ENCODE measurements around the gene CLDN14.
A peak's percentile ranks its signal among the peaks of the same experiment; 100 is the strongest.

CLDN14 gene

DNA sequence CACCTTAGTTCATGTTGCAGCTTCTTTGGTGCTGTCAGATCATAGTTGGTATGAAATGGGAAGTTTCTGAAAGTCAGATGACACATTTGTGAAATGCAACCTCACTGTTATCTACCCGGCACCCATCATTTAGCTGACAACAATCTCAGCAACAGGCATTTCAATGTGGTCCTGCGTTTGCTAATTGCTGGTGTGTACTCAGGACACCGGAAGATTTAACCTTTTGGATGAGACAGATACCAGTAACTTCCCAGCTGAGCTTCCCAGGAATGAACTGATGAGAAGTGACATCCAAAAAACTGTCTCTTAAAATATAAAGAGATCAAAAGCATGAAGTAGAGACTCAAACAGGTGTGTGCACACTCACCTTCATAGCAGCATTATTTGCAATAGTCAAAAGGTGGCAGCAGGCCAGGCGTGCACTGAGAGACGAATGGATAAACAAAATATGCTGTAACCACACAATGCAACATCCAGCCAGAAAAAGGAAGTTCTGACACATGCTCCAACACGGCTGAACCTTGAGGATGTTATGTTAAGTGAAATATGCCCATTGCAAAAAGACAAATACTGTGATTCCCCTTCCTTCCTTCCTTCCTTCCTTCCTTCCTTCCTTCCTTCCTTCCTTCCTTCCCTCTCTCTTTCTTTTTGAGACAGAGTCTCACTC is 7.9 kb upstream of the CLDN14 start:
- TF ChIP-seq POU2F2 (IDR thresholded peaks at IDR 0.05; ENCODE audit: low read depth, low read length), result no peak
- no peak for TF ChIP-seq POLR2A (IDR thresholded peaks at IDR 0.05; ENCODE audit: low read depth, low read length)
- TF ChIP-seq SPI1 (IDR thresholded peaks at IDR 0.05; ENCODE audit: low read depth, low read length), result no peak
- no peak for TF ChIP-seq POLR2AphosphoS5 (IDR thresholded peaks at IDR 0.05; ENCODE audit: low read depth, low read length)
- TF ChIP-seq PAX5 (IDR thresholded peaks at IDR 0.05; ENCODE audit: insufficient read depth, low read length, severe bottlenecking), result no peak
- TF ChIP-seq TAF1 (IDR thresholded peaks at IDR 0.05; ENCODE audit: low read depth, low read length), result no peak
- FAIRE-seq, result no peak

DNA sequence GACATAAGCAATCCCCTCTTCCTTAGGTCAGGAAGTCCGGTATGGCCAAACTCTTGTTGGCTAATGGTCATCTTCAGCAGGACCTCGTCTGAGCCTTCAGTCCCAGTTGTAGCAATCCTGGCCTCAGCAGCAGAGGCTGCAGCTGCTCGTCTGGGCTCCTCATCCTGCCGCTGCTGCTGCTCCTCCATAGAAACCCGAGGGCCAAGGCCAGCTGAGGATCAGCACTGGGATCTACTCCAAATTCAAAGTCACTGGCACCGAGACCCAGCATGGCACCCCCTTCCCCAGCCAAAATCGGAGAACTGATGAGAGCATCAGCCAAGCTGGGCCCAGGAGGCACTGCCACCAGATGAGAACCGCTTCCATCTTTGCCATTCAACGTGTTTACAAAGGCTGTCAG is 6.3 kb upstream of the CLDN14 start:
- TF ChIP-seq TAF1 (IDR thresholded peaks at IDR 0.05; ENCODE audit: low read depth, low read length) (no peak), POU2F2 (IDR thresholded peaks at IDR 0.05; ENCODE audit: low read depth, low read length) (no peak), PAX5 (IDR thresholded peaks at IDR 0.05; ENCODE audit: insufficient read depth, low read length, severe bottlenecking) (no peak), POLR2A (IDR thresholded peaks at IDR 0.05; ENCODE audit: low read depth, low read length) (no peak), POLR2AphosphoS5 (IDR thresholded peaks at IDR 0.05; ENCODE audit: low read depth, low read length) (no peak), SPI1 (IDR thresholded peaks at IDR 0.05; ENCODE audit: low read depth, low read length) (no peak)
- DNase-seq (ENCODE audit: insufficient read length, low spot score) (no peak), FAIRE-seq (no peak)

More for the DNA sequence above, 7.9 kb upstream of the CLDN14 start:
- no peak for DNase-seq (ENCODE audit: insufficient read length, low spot score)

DNA sequence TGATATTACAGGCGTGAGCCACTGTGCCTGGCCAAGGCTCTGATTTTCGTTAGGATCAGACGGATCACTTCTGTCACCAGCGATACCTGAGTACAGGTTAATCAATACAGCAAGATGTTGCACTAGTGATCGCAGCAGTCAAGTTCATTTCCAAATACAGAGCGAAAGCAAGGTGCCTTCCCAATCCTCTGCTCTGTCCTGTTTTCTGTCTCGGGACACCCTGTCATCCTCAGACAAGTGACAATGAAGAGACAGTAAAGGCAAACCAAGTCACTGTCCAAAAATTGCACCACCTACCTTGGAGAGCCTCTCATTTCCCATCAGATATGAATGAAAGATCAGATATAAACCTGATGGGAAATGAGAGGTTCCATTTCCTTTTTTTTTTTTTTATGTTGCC is 5.6 kb upstream of the CLDN14 start:
- no peak for TF ChIP-seq PAX5 (IDR thresholded peaks at IDR 0.05; ENCODE audit: insufficient read depth, low read length, severe bottlenecking)
- no peak for TF ChIP-seq SPI1 (IDR thresholded peaks at IDR 0.05; ENCODE audit: low read depth, low read length)
- no peak for TF ChIP-seq POLR2AphosphoS5 (IDR thresholded peaks at IDR 0.05; ENCODE audit: low read depth, low read length)
- no peak for TF ChIP-seq POU2F2 (IDR thresholded peaks at IDR 0.05; ENCODE audit: low read depth, low read length)
- TF ChIP-seq TAF1 (IDR thresholded peaks at IDR 0.05; ENCODE audit: low read depth, low read length), result no peak
- TF ChIP-seq POLR2A (IDR thresholded peaks at IDR 0.05; ENCODE audit: low read depth, low read length), result no peak
- FAIRE-seq, result no peak
- DNase-seq (ENCODE audit: insufficient read length, low spot score), result no peak

- TF ChIP-seq TAF1 (IDR thresholded peaks at IDR 0.05; ENCODE audit: low read depth, low read length), result no peak
- no peak for TF ChIP-seq SPI1 (IDR thresholded peaks at IDR 0.05; ENCODE audit: low read depth, low read length)
- no peak for TF ChIP-seq POLR2AphosphoS5 (IDR thresholded peaks at IDR 0.05; ENCODE audit: low read depth, low read length)
- no peak for TF ChIP-seq POLR2A (IDR thresholded peaks at IDR 0.05; ENCODE audit: low read depth, low read length)
- no peak for TF ChIP-seq PAX5 (IDR thresholded peaks at IDR 0.05; ENCODE audit: insufficient read depth, low read length, severe bottlenecking)
- no peak for TF ChIP-seq POU2F2 (IDR thresholded peaks at IDR 0.05; ENCODE audit: low read depth, low read length)
- FAIRE-seq, result no peak
These were observed 3.2 kb upstream of the CLDN14 start for GRCh38 chr21:36483095-36483494.

DNA sequence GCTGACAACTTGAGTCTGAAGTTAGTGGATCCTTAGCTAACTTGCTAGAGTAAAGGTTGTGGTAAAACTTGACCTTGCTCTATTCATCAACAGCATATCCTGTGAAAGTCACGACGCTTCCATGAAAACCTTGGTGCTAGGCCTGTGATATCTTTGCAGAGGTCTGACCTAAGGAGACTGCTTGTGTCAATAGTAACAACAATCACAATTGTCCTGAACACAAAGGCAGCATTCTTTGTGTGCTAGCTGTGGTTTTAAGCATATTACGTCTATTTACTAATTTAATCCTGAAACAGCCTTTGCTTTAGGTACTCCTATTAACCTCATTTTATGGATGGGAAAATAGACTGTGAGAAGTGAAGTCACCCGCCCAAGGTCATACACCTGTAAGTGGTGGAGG is 2.8 kb upstream of the CLDN14 start:
- FAIRE-seq (no peak), DNase-seq (ENCODE audit: insufficient read length, low spot score) (no peak)
- TF ChIP-seq POLR2A (IDR thresholded peaks at IDR 0.05; ENCODE audit: low read depth, low read length) (no peak), SPI1 (IDR thresholded peaks at IDR 0.05; ENCODE audit: low read depth, low read length) (no peak), PAX5 (IDR thresholded peaks at IDR 0.05; ENCODE audit: insufficient read depth, low read length, severe bottlenecking) (no peak), TAF1 (IDR thresholded peaks at IDR 0.05; ENCODE audit: low read depth, low read length) (no peak), POLR2AphosphoS5 (IDR thresholded peaks at IDR 0.05; ENCODE audit: low read depth, low read length) (no peak), POU2F2 (IDR thresholded peaks at IDR 0.05; ENCODE audit: low read depth, low read length) (no peak)

More at GRCh38 chr21:36483095-36483494, 3.2 kb upstream of the CLDN14 start:
- DNase-seq (ENCODE audit: insufficient read length, low spot score), result no peak

GRCh38 chr21:36482181-36482580 is 2.3 kb upstream of the CLDN14 start:
- TF ChIP-seq PAX5 (IDR thresholded peaks at IDR 0.05; ENCODE audit: insufficient read depth, low read length, severe bottlenecking) (no peak), TAF1 (IDR thresholded peaks at IDR 0.05; ENCODE audit: low read depth, low read length) (no peak), SPI1 (IDR thresholded peaks at IDR 0.05; ENCODE audit: low read depth, low read length) (no peak), POLR2AphosphoS5 (IDR thresholded peaks at IDR 0.05; ENCODE audit: low read depth, low read length) (no peak), POLR2A (IDR thresholded peaks at IDR 0.05; ENCODE audit: low read depth, low read length) (no peak), POU2F2 (IDR thresholded peaks at IDR 0.05; ENCODE audit: low read depth, low read length) (no peak)
- no peak for FAIRE-seq
- DNase-seq (ENCODE audit: insufficient read length, low spot score), result no peak

DNA sequence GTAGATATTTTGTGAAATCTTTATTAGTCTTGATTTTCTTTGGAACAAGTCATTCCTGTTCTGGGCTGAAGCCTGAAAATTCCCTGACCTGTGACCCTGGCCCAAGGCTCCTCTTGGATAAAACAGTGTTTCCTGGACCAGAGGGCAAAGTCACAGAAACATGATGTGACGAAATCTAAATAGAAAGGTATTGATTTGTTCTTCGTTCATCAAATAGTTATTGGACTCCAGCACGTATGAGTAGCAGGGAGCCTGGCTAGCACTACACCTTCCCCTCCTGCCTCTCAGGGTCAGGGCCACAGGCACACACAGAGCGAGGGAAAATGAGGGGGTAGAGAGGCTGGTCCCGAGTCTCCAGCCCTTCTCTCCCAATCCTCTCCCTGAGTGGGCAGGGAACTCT is 1.7 kb upstream of the CLDN14 start:
- no peak for TF ChIP-seq PAX5 (IDR thresholded peaks at IDR 0.05; ENCODE audit: insufficient read depth, low read length, severe bottlenecking)
- FAIRE-seq (no peak), DNase-seq (ENCODE audit: insufficient read length, low spot score) (no peak)

DNA sequence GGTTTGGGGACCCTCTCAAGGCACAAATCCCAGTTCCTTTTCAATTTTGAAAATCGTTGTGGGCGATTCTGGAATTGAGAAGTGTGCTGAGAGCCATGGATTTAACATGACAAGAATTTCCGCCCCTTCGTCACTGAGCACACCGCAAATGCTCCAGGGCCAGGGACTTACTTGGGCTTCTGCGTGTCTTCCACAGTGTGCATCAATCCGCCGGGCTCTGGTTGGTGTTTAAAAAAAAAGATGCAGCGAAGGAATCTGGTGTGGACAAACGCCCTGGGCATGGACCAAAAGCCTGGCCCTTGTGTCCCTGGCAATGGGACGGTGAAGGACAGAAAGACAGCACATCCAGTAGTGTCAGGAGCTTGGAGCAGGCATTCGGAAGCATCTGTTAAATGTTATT is 696 bp upstream of the CLDN14 start:
- TF ChIP-seq POLR2A (IDR thresholded peaks at IDR 0.05; ENCODE audit: low read depth, low read length) (no peak), PAX5 (IDR thresholded peaks at IDR 0.05; ENCODE audit: insufficient read depth, low read length, severe bottlenecking) (no peak), POU2F2 (IDR thresholded peaks at IDR 0.05; ENCODE audit: low read depth, low read length) (no peak), SPI1 (IDR thresholded peaks at IDR 0.05; ENCODE audit: low read depth, low read length) (no peak), TAF1 (IDR thresholded peaks at IDR 0.05; ENCODE audit: low read depth, low read length) (no peak), POLR2AphosphoS5 (IDR thresholded peaks at IDR 0.05; ENCODE audit: low read depth, low read length) (no peak)
- FAIRE-seq (no peak), DNase-seq (ENCODE audit: insufficient read length, low spot score) (no peak)

GRCh38 chr21:36478941-36479340 is 981 bp downstream of the CLDN14 start:
- TF ChIP-seq POU2F2 (IDR thresholded peaks at IDR 0.05; ENCODE audit: low read depth, low read length) (no peak), TAF1 (IDR thresholded peaks at IDR 0.05; ENCODE audit: low read depth, low read length) (no peak), POLR2AphosphoS5 (IDR thresholded peaks at IDR 0.05; ENCODE audit: low read depth, low read length) (no peak), PAX5 (IDR thresholded peaks at IDR 0.05; ENCODE audit: insufficient read depth, low read length, severe bottlenecking) (no peak), SPI1 (IDR thresholded peaks at IDR 0.05; ENCODE audit: low read depth, low read length) (no peak), POLR2A (IDR thresholded peaks at IDR 0.05; ENCODE audit: low read depth, low read length) (no peak)
- FAIRE-seq (no peak), DNase-seq (ENCODE audit: insufficient read length, low spot score) (no peak)

- DNase-seq (ENCODE audit: insufficient read length, low spot score) (no peak), FAIRE-seq (no peak)
- 0 out of 2 replicates have a peak, but pooled peaks have one; percentile 37 for TF ChIP-seq POU2F2 (IDR thresholded peaks at IDR 0.05; ENCODE audit: low read depth, low read length)
- TF ChIP-seq TAF1 (IDR thresholded peaks at IDR 0.05; ENCODE audit: low read depth, low read length), result no peak
These were observed 1.7 kb downstream of the CLDN14 start for GRCh38 chr21:36478207-36478701.
